Activated naive CD4-positive, alpha-beta T cell treated with anti-CD3 and anti-CD28 coated beads, Interleukin-2, amount 10 ng/mL, durations not matched to agents 5 hours and 36 hours (primary cell): ENCODE data around the gene DUSP2. TPM values are rescaled to one million over a fixed set of nuclear protein-coding genes. Genes with fewer than 3 reads are reported as not detected.

Source experiments
- total RNA-seq, 2 experiments: library from RNA; stranded (reverse); gene quantifications; one replicate each; pipeline ENCODE4 v1.2.3, GENCODE V29; 2021

DUSP2 gene, protein sequence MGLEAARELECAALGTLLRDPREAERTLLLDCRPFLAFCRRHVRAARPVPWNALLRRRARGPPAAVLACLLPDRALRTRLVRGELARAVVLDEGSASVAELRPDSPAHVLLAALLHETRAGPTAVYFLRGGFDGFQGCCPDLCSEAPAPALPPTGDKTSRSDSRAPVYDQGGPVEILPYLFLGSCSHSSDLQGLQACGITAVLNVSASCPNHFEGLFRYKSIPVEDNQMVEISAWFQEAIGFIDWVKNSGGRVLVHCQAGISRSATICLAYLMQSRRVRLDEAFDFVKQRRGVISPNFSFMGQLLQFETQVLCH
- total RNA-seq = 10 to 100 TPM; 21.3 to 22.0 TPM

DNA sequence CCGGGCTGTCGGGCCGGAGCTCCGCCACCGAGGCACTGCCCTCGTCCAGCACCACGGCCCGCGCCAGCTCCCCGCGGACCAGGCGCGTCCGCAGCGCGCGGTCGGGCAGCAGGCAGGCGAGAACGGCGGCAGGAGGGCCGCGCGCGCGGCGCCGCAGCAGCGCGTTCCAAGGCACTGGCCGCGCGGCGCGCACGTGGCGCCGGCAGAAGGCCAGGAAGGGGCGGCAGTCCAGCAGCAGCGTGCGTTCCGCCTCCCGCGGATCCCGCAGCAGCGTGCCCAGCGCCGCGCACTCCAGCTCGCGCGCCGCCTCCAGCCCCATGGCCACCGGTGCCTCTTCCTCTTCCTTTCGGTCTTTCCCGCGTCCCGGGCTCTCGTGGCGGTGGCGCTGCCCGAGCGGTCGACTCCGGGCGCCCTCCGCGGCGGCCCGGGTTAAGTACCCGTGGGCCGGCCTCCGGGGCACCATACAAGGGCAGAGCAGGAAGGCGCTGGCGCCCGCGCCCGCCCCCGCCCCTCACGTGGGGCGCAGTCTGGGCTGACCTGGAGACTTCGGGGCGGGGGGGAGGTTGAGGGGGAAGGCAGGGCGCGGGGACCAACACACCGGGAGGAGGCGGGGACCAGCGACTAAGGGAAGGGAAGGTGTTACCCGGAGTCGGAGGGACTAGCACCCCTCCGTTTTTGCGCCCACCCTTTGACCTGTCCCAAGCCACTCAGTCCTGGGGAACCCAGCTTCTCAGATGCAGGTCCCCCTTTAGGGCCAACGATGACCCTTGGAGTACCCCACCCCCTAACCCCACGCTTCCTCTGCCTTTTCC, at the start of gene DUSP2:
Gene DUSP2 (minus strand): TSS at position 405 of the 812 bp plus-strand sequence. CDS start 86 bp downstream, at position 319.

DNA sequence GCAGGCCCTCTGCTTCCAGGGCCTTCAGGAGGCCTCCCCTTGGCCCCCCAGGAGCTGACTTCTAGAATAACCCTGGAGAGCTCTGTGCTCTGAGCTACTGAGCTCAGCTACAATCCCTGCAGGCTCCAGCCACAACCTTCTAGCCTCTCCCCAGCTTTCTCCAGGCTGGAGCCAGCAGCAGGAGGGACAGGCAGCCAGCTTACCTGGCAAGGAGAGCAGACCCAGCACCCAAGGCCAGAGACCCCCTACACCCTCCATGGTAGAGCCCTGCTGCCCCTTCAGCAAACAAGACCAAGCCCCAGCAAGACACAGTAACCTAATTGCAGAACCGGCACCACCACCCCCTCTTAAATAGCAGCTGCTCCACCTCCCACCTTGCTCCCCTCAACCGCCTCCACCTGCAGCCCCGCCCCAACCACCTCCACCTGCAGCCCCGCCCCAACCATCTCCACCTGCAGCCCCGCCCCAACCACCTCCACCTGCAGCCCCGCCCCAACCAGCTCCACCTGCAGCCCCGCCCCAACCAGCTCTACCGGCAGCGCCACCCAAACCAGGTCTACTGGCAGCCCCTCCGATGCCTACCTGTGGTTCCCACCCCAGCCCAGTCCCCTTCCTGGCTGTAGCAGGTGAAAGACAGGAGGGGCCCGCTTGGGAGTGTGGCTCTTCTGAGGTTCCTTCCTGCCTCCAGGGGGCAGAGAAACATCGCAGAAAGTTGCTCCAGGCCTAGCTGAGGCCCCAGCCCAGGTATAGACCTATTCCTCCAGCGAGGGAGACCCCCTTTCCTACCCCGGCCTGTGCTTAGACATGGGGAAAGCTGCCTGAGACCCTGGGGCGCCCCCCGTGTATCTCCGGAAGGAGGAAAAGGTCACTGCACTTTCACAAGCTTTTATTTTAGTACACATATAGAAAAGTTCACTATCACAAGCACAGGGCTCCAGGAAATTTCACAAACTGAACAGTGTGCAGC, 6.8 kb downstream of the DUSP2 start, which contains the start of gene ASTL:
Gene ASTL (minus strand): TSS at position 324 of the 967 bp plus-strand sequence. CDS start 66 bp downstream, at position 258.

GRCh38 chr2:96116424-96116878, 28.8 kb downstream of the DUSP2 start, which contains the start of gene ADRA2B:
ADRA2B (minus strand) TSS chr2:96116571; CDS start chr2:96116149, 422 bp downstream.

Other genes with a start within 250 kb of the DUSP2 start
- 10 to 100 TPM; 67.8 to 75.3 TPM for gene ANKRD36C, start 153.6 kb downstream of the DUSP2 start, total RNA-seq
- gene GPAT2, start 110.5 kb downstream of the DUSP2 start, total RNA-seq = 1 to 10 TPM; 5.2 to 5.5 TPM
- under 1 TPM; 0.10 to 0.13 TPM for gene ADRA2B, start 28.9 kb downstream of the DUSP2 start, total RNA-seq
- under 1 TPM; 0.41 to 0.48 TPM for gene ASTL, start 6.9 kb downstream of the DUSP2 start, total RNA-seq
- 100 to 1,000 TPM; 105 to 112 TPM for gene STARD7, start 63.4 kb upstream of the DUSP2 start, total RNA-seq
- gene TMEM127, start 120.6 kb upstream of the DUSP2 start, total RNA-seq = 10 to 100 TPM; 34.0 to 34.4 TPM
- 10 to 100 TPM; 58.7 to 61.4 TPM for gene CIAO1, start 120.8 kb upstream of the DUSP2 start, total RNA-seq
- 100 to 1,000 TPM; 144 to 155 TPM for gene SNRNP200, start 160.1 kb upstream of the DUSP2 start, total RNA-seq
- 10 to 100 TPM; 27.9 to 28.9 TPM for gene ITPRIPL1, start 179.9 kb upstream of the DUSP2 start, total RNA-seq
- 10 to 100 TPM; 50.3 to 55.3 TPM for gene NCAPH, start 190.3 kb upstream of the DUSP2 start, total RNA-seq